ENCODE results near the gene PRR22. TPM values are rescaled to one million over a fixed set of nuclear protein-coding genes. Genes with fewer than 3 reads are reported as not detected.

Gene PRR22
- total RNA-seq, 2 donors from 2014 or later, result 1.6 to 6.8 TPM

GRCh38 chr19:5826531-5827341, 42.2 kb upstream of the PRR22 start:
- Histone ChIP-seq H3K36me3 (no peaks in the 10 kb centered on the region), H3K4me3 (no peak overlapping the region), H3K27ac (no peak overlapping the region), H3K4me1 (replicated peaks) (no peaks in the 10 kb centered on the region), H3K27me3 (replicated peaks; ENCODE audit: insufficient read depth) (no peaks in the 10 kb centered on the region), H3K9me3 (no peaks in the 10 kb centered on the region)
- intact Hi-C loops (cut with DNase I), result no loop called here
- DNase-seq (ENCODE audit: low spot score), result peak; percentile 59
- TF ChIP-seq POLR2AphosphoS5 (IDR thresholded peaks at IDR 0.05) (no peak), CTCF (IDR thresholded peaks at IDR 0.05) (peak in 2 of 4 experiments; percentile 27)
- 15% methylated on average over 24 of the region's 24 CpGs for WGBS

GRCh38 chr19:5825178-5825577, 40.6 kb upstream of the PRR22 start:
- no peaks in the 10 kb centered on the region for H3K27me3 ChIP-seq (replicated peaks; ENCODE audit: insufficient read depth)
- H3K36me3 ChIP-seq, result no peaks in the 10 kb centered on the region
- no peaks in the 10 kb centered on the region for H3K9me3 ChIP-seq
- no peak overlapping the region for H3K4me3 ChIP-seq
- no peak for DNase-seq (ENCODE audit: low spot score)
- 77% methylated on average over 21 of the region's 21 CpGs for WGBS
- TF ChIP-seq POLR2AphosphoS5 (IDR thresholded peaks at IDR 0.05), result no peak
- TF ChIP-seq POLR2A (IDR thresholded peaks at IDR 0.05), result no peak
- no peak for TF ChIP-seq CTCF (IDR thresholded peaks at IDR 0.05)
- no peak overlapping the region for H3K27ac ChIP-seq
- intact Hi-C loops (cut with DNase I), result no loop called here
- H3K4me1 ChIP-seq (replicated peaks), result no peaks in the 10 kb centered on the region

- Histone ChIP-seq H3K9me3 (no peaks in the 10 kb centered on the region), H3K4me1 (replicated peaks) (no peaks in the 10 kb centered on the region), H3K27me3 (replicated peaks; ENCODE audit: insufficient read depth) (no peaks in the 10 kb centered on the region), H3K36me3 (no peaks in the 10 kb centered on the region), H3K27ac (no peak overlapping the region), H3K4me3 (no peak overlapping the region)
- TF ChIP-seq POLR2A (IDR thresholded peaks at IDR 0.05), result no peak
- TF ChIP-seq CTCF (IDR thresholded peaks at IDR 0.05), result no peak
- TF ChIP-seq POLR2AphosphoS5 (IDR thresholded peaks at IDR 0.05), result no peak
- DNase-seq (ENCODE audit: low spot score), result no peak
- WGBS, result 92% methylated on average over 10 of the region's 10 CpGs
- intact Hi-C loops (cut with DNase I), result no loop called here
These were observed 40.2 kb upstream of the PRR22 start for GRCh38 chr19:5824751-5825150.

GRCh38 chr19:5823579-5824281, 39.2 kb upstream of the PRR22 start:
- DNase-seq (ENCODE audit: low spot score), result no peak
- no peaks in the 10 kb centered on the region for H3K4me1 ChIP-seq (replicated peaks)
- no peaks in the 10 kb centered on the region for H3K36me3 ChIP-seq
- WGBS, result 83% methylated on average over 30 of the region's 30 CpGs
- H3K27ac ChIP-seq, result no peak overlapping the region
- no peaks in the 10 kb centered on the region for H3K27me3 ChIP-seq (replicated peaks; ENCODE audit: insufficient read depth)
- H3K4me3 ChIP-seq, result no peak overlapping the region
- intact Hi-C loops (cut with DNase I), result no loop called here
- no peak for TF ChIP-seq POLR2A (IDR thresholded peaks at IDR 0.05)
- TF ChIP-seq CTCF (IDR thresholded peaks at IDR 0.05), result no peak
- TF ChIP-seq POLR2AphosphoS5 (IDR thresholded peaks at IDR 0.05), result no peak
- H3K9me3 ChIP-seq, result no peaks in the 10 kb centered on the region
